ENCODE data around the gene BBIP1.

DNA sequence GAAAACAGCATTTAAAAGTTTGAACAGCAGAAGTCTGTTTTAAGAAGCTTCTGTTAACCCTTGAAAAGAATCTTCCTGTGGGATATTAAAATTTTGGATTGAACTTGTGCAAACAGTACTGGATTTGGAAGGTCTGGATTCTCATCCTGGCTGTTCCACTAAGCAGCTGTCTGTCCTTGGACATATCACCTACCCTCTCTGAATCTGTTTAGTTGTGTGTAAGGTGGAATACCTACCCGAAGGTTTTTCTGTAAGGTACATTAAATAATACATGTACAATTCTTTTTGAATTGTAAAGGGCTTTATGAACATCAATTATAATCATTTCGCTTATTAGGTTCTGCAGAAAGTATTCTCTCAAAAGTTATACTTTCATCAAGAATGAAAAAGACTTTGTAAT, 45.0 kb downstream of the BBIP1 start:
- TF ChIP-seq POLR2A (IDR thresholded peaks at IDR 0.05), result no peak
- TF ChIP-seq, protein P1, sequence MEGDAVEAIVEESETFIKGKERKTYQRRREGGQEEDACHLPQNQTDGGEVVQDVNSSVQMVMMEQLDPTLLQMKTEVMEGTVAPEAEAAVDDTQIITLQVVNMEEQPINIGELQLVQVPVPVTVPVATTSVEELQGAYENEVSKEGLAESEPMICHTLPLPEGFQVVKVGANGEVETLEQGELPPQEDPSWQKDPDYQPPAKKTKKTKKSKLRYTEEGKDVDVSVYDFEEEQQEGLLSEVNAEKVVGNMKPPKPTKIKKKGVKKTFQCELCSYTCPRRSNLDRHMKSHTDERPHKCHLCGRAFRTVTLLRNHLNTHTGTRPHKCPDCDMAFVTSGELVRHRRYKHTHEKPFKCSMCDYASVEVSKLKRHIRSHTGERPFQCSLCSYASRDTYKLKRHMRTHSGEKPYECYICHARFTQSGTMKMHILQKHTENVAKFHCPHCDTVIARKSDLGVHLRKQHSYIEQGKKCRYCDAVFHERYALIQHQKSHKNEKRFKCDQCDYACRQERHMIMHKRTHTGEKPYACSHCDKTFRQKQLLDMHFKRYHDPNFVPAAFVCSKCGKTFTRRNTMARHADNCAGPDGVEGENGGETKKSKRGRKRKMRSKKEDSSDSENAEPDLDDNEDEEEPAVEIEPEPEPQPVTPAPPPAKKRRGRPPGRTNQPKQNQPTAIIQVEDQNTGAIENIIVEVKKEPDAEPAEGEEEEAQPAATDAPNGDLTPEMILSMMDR (IDR thresholded peaks at IDR 0.05), result no peak

Measured in right lobe of liver (tissue), 4 donors.